Lung (tissue), 12 donors: ENCODE data around the gene PDCD6IP. TPM values are rescaled to one million over a fixed set of nuclear protein-coding genes. Genes with fewer than 3 reads are reported as not detected.

Source experiments
- ATAC-seq: fragments of 200-7000 bp; cut with Tn5 transposase; one replicate; pipeline ENCODE4 v1.9.1; 2020; ENCODE audit warnings: moderate number of reproducible peaks; ENCODE audit not compliant: insufficient read depth, low FRiP score
- DNase-seq, 3 donors: peaks; one replicate each; pipeline ENCODE4 v3.0.0-alpha.2; 2013 to 2017
- H3K27ac ChIP-seq, 2 donors: one replicate each; pipeline ENCODE4 v1.5.1; 2013; ENCODE audit warnings: mild to moderate bottlenecking in 2 of 2, moderate library complexity in 2 of 2, control low read depth in 1 of 2, inconsistent platforms in 1 of 2, low read depth in 1 of 2, low read length in 1 of 2
- H3K27me3 ChIP-seq, 3 donors: one replicate each; pipeline ENCODE4 v1.5.1; 2013; ENCODE audit warnings: low read length in 2 of 3; ENCODE audit not compliant: control insufficient read depth in 3 of 3, insufficient read depth in 3 of 3
- H3K36me3 ChIP-seq, 4 donors: one replicate each; pipeline ENCODE4 v1.5.1; 2013; ENCODE audit warnings: low read length in 4 of 4, mild to moderate bottlenecking in 1 of 4, moderate library complexity in 1 of 4; ENCODE audit not compliant: control insufficient read depth in 4 of 4, insufficient read depth in 4 of 4
- H3K4me1 ChIP-seq, 5 donors: one replicate each; pipeline ENCODE4 v1.5.1; 2013; ENCODE audit warnings: low read length in 5 of 5, mild to moderate bottlenecking in 2 of 5, moderate library complexity in 1 of 5; ENCODE audit not compliant: control insufficient read depth in 5 of 5, insufficient read depth in 5 of 5
- H3K4me3 ChIP-seq: one replicate; pipeline ENCODE4 v1.5.1; 2013; ENCODE audit warnings: mild to moderate bottlenecking, control low read depth, moderate library complexity
- H3K9ac ChIP-seq, 2 donors: one replicate each; pipeline ENCODE4 v1.5.1; 2013; ENCODE audit warnings: low read length in 2 of 2, control low read depth in 1 of 2; ENCODE audit not compliant: insufficient read depth in 1 of 2
- H3K9me3 ChIP-seq, 4 donors: one replicate each; pipeline ENCODE4 v1.5.1; 2013; ENCODE audit warnings: low read length in 3 of 4, mild to moderate bottlenecking in 1 of 4, moderate library complexity in 1 of 4; ENCODE audit not compliant: control insufficient read depth in 4 of 4, insufficient read depth in 3 of 4
- CTCF ChIP-seq: IDR thresholded peaks from 2 replicates; pipeline ENCODE4 v1.5.1; 2012; ENCODE audit warnings: mild to moderate bottlenecking; ENCODE audit errors: control extremely low read depth, extremely low read depth
- WGBS, 2 donors: extraction: QIAGEN DNeasy Blood & Tissue Kit; methylation state at CpG; one replicate each; pipeline ENCODE4 v1.1.7; 2013; 5-methylcytosine and 5-hydroxymethylcytosine counted together
- polyA plus RNA-seq, 2 donors: library from polyadenylated mRNA; stranded (reverse); fragments of 200-250 nt; gene quantifications; one replicate each; pipeline ENCODE4 v1.2.1, GENCODE V29; 2013
- total RNA-seq, 2 donors: library from RNA; depleted of rRNA in 1 of 2; stranded (reverse); fragments of >200 nt in 1 of 2; gene quantifications; one replicate each; pipeline ENCODE4 v1.2.1, GENCODE V29; 2014 to 2021
- donor health status: control.
- donor health status: control.
- donor health status: Bipolar disorder and iron deficiency.
- donor health status: healthy.
- donor health status: DM: yes; HTN: yes; CAD: no.

Gene PDCD6IP
- total and polyA plus RNA-seq, 4 donors, result 33.8 to 372 (median 163) TPM

GRCh38 chr3:33807191-33807590, 8.8 kb downstream of the PDCD6IP start:
- ATAC-seq (peak; percentile 38), DNase-seq (peak in 1 of 3 donors; percentile 21)
- Histone ChIP-seq H3K9ac (no peak overlapping the region), H3K9me3 (peaks cover 0 to 6% (median 0%) of the 10 kb centered on the region in 4 donors), H3K36me3 (peaks cover 0 to 15% (median 5%) of the 10 kb centered on the region in 4 donors), H3K4me3 (no peak overlapping the region), H3K4me1 (peaks cover 0 to 27% (median 0%) of the 10 kb centered on the region in 5 donors), H3K27ac (peak overlapping the region in 1 of 2 donors; percentile 89), H3K27me3 (no peaks in the 10 kb centered on the region)
- no peak for TF ChIP-seq CTCF
- WGBS, 2 donors, result 42 to 54% methylated on average over 2 of the region's 2 CpGs

GRCh38 chr3:33808559-33808958, 10.1 kb downstream of the PDCD6IP start:
- peaks cover 0 to under 1% (median 0%) of the 10 kb centered on the region in 4 donors for H3K9me3 ChIP-seq
- H3K4me3 ChIP-seq, result no peak overlapping the region
- WGBS, 2 donors, result 96 to 98% methylated on average over 5 of the region's 5 CpGs
- peaks cover 0 to 27% (median 0%) of the 10 kb centered on the region in 5 donors for H3K4me1 ChIP-seq
- ATAC-seq, result no peak
- no peak overlapping the region for H3K27ac ChIP-seq
- H3K36me3 ChIP-seq, result peaks cover 0 to 6% (median 3%) of the 10 kb centered on the region in 4 donors
- H3K9ac ChIP-seq, result no peak overlapping the region
- no peak for TF ChIP-seq CTCF
- no peak for DNase-seq
- no peaks in the 10 kb centered on the region for H3K27me3 ChIP-seq

- H3K9ac ChIP-seq, result no peak overlapping the region
- WGBS, 2 donors, result 77 to 86% methylated on average over 1 of the region's 1 CpG
- no peak overlapping the region for H3K27ac ChIP-seq
- H3K4me3 ChIP-seq, result no peak overlapping the region
- ATAC-seq (no peak), DNase-seq (no peak)
- no peaks in the 10 kb centered on the region for H3K9me3 ChIP-seq
- H3K27me3 ChIP-seq, result no peaks in the 10 kb centered on the region
- H3K4me1 ChIP-seq, result peaks cover 0 to 27% (median 0%) of the 10 kb centered on the region in 5 donors
- peaks cover 0 to 8% (median 0%) of the 10 kb centered on the region in 4 donors for H3K36me3 ChIP-seq
- TF ChIP-seq CTCF, result no peak
Measured at GRCh38 chr3:33810545-33810944, 12.1 kb downstream of the PDCD6IP start.

GRCh38 chr3:33821989-33822388, 23.6 kb downstream of the PDCD6IP start:
- Histone ChIP-seq H3K36me3 (peaks cover 3 to 11% (median 10%) of the 10 kb centered on the region in 4 donors), H3K9me3 (no peaks in the 10 kb centered on the region), H3K4me3 (no peak overlapping the region), H3K27ac (no peak overlapping the region), H3K9ac (no peak overlapping the region), H3K27me3 (no peaks in the 10 kb centered on the region), H3K4me1 (peaks cover 0 to 2% (median 0%) of the 10 kb centered on the region in 5 donors)
- 93 to 94% methylated on average over 4 of the region's 4 CpGs for WGBS, 2 donors
- DNase-seq (no peak), ATAC-seq (no peak)
- TF ChIP-seq CTCF, result no peak
